ENCODE data around the gene GPC2. TPM values are rescaled to one million over a fixed set of nuclear protein-coding genes. Genes with fewer than 3 reads are reported as not detected.

The GPC2 gene
- total RNA-seq, 1 donor from 2014 or later: 50.6 TPM

DNA sequence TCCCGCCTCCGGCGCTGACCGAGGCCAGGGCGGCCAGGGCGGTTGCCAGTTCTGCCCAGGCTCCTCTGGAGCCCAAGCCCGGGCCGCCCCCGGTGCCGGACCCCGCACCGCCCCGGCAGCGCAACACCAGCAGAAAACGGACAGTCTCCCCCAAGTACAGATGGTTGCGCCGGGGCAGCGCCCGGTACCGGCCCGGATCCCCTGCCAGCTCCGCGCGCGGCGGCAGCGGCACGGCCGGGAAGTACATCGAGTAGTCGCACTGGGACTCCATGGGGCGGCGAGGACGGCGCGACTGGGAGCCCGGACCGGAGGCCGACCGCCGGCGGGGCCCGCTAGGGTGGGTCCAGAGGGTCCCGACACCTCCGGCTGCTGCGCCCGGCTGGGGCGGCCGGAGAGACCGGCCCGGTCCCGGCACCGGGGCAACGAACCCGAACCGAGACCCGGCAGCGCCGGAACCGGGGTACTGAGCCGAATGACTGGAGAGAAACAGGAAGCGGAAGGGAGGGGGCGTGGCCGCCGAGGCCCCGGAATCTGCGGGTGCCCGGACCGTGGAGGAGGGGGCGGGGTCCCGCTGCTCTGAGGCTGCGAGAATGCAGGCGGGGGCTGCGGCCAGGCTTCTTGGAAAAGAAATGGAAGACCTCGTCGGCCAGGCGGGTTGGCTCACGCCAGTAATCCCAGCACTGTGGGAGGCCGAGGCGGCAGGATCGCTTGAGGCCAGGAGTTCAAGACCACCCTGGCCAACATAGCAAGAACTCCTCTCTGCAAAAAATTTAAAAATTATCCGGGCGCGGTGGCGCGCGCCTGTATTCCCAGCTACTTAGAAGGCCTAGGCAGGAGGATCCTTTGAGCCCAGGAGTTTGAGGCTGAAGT lies 18.7 kb downstream of the GPC2 start, which contains the start of gene TRAPPC14:
Gene TRAPPC14 (minus strand): TSS at position 495 of the 870 bp plus-strand sequence. CDS start 224 bp downstream, at position 271.
- peak within 1 kb of the TSS; percentile 73 for H3K4me3 Mint-ChIP-seq
- H3K4me1 Mint-ChIP-seq: peaks cover 17% of the 10 kb centered on the region
- no peaks in the 10 kb centered on the region for H3K27me3 Mint-ChIP-seq (ENCODE audit: low read depth)
- H3K27ac Mint-ChIP-seq: peak within 1 kb of the TSS; percentile 84
- TF ChIP-seq, protein P1, sequence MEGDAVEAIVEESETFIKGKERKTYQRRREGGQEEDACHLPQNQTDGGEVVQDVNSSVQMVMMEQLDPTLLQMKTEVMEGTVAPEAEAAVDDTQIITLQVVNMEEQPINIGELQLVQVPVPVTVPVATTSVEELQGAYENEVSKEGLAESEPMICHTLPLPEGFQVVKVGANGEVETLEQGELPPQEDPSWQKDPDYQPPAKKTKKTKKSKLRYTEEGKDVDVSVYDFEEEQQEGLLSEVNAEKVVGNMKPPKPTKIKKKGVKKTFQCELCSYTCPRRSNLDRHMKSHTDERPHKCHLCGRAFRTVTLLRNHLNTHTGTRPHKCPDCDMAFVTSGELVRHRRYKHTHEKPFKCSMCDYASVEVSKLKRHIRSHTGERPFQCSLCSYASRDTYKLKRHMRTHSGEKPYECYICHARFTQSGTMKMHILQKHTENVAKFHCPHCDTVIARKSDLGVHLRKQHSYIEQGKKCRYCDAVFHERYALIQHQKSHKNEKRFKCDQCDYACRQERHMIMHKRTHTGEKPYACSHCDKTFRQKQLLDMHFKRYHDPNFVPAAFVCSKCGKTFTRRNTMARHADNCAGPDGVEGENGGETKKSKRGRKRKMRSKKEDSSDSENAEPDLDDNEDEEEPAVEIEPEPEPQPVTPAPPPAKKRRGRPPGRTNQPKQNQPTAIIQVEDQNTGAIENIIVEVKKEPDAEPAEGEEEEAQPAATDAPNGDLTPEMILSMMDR (IDR thresholded peaks at IDR 0.05; ENCODE audit: unreplicated experiment): no peak
- H3K36me3 Mint-ChIP-seq: no peaks in the 10 kb centered on the region
- H3K9me3 Mint-ChIP-seq: no peaks in the 10 kb centered on the region
- DNase-seq (ENCODE audit: low spot score in 2 of 2, unreplicated experiment in 2 of 2): peak; percentile 89 to 96

DNA sequence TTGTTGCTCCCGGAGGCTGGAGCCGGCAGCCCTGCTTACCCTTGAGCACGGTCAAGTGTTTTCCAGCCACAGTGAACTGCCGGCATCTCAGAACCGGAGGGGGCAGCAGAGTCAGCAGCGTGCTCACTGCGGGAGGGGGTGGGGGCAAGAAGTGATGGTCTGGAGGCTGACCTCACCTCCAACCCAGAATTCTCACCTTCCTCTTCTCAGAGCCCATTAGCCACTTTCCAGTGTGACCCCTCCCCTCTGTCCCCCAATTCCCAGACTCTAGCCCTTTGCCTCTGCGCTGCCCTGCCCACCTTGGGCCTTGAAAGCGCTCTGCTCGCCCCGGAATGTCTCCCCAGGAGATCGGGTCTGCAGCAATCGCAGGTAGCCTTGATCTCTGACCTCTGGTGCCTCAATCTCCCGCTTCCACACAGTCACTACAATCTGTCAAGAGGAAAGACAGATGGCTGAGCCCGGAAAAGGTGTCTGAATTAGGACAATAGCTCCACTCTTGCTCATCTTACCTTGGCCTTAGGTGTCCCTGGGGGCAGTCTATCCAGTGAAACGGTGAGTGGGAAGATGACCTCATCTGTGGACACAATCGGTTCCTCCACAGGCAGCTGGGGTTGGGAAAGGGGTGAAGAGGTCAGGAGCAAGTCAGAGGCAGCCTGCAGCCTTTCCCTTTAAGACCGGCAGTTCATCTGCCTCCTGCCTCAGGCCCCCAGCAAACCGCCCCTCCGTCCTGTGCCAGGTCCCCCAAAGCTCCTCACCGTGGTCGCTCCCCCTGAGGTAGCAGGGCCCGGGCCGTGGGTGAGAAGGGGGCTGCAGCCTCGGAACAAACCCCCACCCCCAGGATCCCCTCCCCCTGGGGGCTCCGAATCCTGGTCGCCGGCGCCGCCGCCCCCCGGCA lies 19.6 kb downstream of the GPC2 start:
- Mint-ChIP-seq H3K4me1 (peaks cover 11% of the 10 kb centered on the region), H3K9me3 (no peaks in the 10 kb centered on the region), H3K27me3 (ENCODE audit: low read depth) (no peaks in the 10 kb centered on the region), H3K36me3 (peaks cover 1% of the 10 kb centered on the region), H3K4me3 (peak overlapping the region; percentile 68), H3K27ac (peak overlapping the region; percentile 67)
- no peak for DNase-seq (ENCODE audit: low spot score in 2 of 2, unreplicated experiment in 2 of 2)
- TF ChIP-seq, protein P1 (IDR thresholded peaks at IDR 0.05; ENCODE audit: unreplicated experiment): no peak

DNA sequence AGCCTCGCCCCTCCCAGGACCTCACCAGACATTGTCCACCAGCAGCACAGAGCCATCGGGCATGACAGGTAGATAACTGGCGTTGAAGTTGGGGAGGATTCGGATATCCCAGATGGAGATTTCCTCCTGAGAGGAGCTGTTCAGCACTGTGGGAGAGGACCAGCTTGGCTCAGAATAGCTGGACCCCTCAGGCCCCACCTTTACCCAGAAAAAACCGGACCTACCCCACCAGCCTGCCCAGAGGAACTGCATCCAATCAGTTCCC lies 20.2 kb downstream of the GPC2 start:
- TF ChIP-seq, protein P1 (IDR thresholded peaks at IDR 0.05; ENCODE audit: unreplicated experiment): no peak
- Mint-ChIP-seq H3K27ac (peak overlapping the region; percentile 53), H3K4me3 (peak overlapping the region; percentile 68), H3K27me3 (ENCODE audit: low read depth) (no peaks in the 10 kb centered on the region), H3K9me3 (no peaks in the 10 kb centered on the region), H3K4me1 (peaks cover 10% of the 10 kb centered on the region), H3K36me3 (peaks cover 5% of the 10 kb centered on the region)
- no peak for DNase-seq (ENCODE audit: low spot score in 2 of 2, unreplicated experiment in 2 of 2)

DNA sequence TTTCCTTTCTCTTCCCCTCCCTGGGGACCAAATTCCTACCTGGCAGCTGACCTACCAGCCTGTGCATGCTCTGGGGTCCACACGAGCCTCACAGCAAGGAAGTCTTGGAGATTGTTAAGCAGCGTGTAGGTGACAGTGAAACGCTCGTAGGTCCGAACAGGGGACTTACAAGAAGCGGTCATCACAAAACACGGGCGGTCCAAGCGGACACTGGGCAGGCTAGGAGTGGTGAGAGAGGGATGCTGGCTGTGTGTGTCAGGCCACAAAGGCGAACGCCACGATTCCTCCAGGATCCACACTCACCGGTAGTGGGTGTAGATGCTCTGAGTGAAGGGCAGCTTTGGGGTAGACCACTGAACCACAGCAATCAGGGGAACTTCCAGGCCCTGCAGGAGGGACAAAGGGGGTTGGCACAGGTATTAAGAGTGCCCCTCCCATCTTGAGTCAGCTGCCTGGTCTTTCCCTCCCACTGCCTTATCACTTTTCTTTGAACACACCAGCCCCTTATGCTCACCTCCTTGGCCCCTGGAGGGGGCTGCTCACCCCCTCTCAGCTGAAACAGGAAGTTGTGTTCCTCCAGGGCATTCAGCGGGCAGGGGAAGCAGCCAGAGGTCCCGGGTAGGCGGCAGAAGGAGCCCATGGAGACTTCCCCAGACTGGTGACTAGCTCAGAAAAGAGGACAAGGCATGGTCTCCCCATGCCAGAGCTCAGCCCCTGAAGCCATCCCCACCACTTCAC lies 20.7 kb downstream of the GPC2 start:
- TF ChIP-seq, protein P1 (IDR thresholded peaks at IDR 0.05; ENCODE audit: unreplicated experiment): no peak
- Mint-ChIP-seq H3K4me1 (peaks cover 10% of the 10 kb centered on the region), H3K27ac (peak overlapping the region; percentile 53), H3K36me3 (peaks cover 5% of the 10 kb centered on the region), H3K4me3 (peak overlapping the region; percentile 68), H3K27me3 (ENCODE audit: low read depth) (no peaks in the 10 kb centered on the region), H3K9me3 (no peaks in the 10 kb centered on the region)
- DNase-seq (ENCODE audit: low spot score in 2 of 2, unreplicated experiment in 2 of 2): no peak

DNA sequence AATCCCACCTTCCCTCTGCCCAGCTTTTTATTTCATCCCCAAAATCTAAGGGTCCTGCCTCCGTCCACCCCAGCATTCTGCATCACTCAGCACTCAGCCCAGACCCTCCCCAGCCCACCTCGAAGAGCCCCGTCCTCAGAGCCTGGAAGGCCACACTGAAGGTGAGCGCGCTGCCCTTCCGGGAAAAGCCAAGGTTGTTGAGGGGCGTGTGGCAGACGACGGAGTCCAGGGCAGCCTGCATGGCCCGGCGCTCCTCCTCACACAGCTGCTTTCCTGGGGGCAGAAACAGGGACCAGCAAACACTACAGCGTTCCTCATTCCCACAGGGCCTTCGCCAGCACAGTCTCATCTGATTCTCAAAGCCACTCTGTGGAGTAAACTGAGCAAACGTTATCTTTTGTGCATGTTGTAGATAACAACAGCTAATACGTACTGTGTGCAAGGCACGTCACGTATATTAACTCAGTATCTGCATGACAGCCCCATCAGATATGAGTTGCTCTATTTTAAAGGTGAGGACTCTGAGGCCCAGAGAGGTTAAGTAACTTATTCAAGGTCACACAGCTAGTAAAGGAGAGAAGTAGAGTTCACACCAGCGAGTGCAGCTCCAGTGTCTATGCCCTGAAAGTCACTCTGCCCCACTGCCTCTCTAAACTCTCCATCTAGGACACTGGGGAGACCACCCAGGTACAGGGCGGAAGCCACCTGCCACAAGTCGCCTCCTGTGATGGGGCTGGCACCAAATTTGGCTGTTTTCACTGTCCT lies 21.4 kb downstream of the GPC2 start:
- TF ChIP-seq, protein P1 (IDR thresholded peaks at IDR 0.05; ENCODE audit: unreplicated experiment): no peak
- no peak overlapping the region for H3K27ac Mint-ChIP-seq
- H3K4me3 Mint-ChIP-seq: no peak overlapping the region
- no peaks in the 10 kb centered on the region for H3K9me3 Mint-ChIP-seq
- no peak for DNase-seq (ENCODE audit: low spot score in 2 of 2, unreplicated experiment in 2 of 2)
- peaks cover 10% of the 10 kb centered on the region for H3K4me1 Mint-ChIP-seq
- H3K36me3 Mint-ChIP-seq: peaks cover 5% of the 10 kb centered on the region
- no peaks in the 10 kb centered on the region for H3K27me3 Mint-ChIP-seq (ENCODE audit: low read depth)

Measured in mesothelial cell of epicardium (in vitro differentiated cells).